A673 (cell line): ENCODE measurements around the gene PIF1. TPM values are rescaled to one million over a fixed set of nuclear protein-coding genes. Genes with fewer than 3 reads are reported as not detected.

Experiments used
- BruUV-seq: library from RNA; stranded (reverse); fragments of 400-500 nt; replicated peaks from 2 replicates; lab custom pipeline; 2021; lab: Mats Ljungman, UMichigan
- CTCF ChIA-PET: fragments of 300-600 bp; sonication (Branson Sonifier 250); formaldehyde crosslinking; loops from one replicate; lab custom pipeline; 2022; ENCODE audit warnings: antibody characterized with exemption; lab: Charles Lee
- POLR2A ChIA-PET: fragments of 300-600 bp; sonication (Branson Sonifier 250); formaldehyde crosslinking; loops from one replicate; lab custom pipeline; 2022; ENCODE audit warnings: antibody characterized with exemption; ENCODE audit not compliant: low non-redundant PET; lab: Charles Lee
- DNase-seq: peaks from one replicate; pipeline ENCODE4 v3.0.0-alpha.2; 2015; ENCODE audit warnings: low spot score
- H3K27ac ChIP-seq: fragments of 200-600 bp; sonication (generic); 2 replicates; pipeline ENCODE4 v1.5.1; 2016; ENCODE audit warnings: mixed run types, low read depth, mild to moderate bottlenecking, mixed read lengths, antibody characterized with exemption, low read length; ENCODE audit not compliant: poor library complexity, severe bottlenecking
- H3K27me3 ChIP-seq: fragments of 200-600 bp; sonication (generic); replicated peaks from 2 replicates; pipeline ENCODE4 v1.6.1; 2017; ENCODE audit warnings: mixed run types, low read depth, mild to moderate bottlenecking, mixed read lengths, antibody characterized with exemption, low read length; ENCODE audit not compliant: insufficient read depth, poor library complexity
- H3K36me3 ChIP-seq: fragments of 200-600 bp; sonication (generic); 2 replicates; pipeline ENCODE4 v1.6.1; 2016; ENCODE audit warnings: mixed run types, mild to moderate bottlenecking, mixed read lengths, antibody characterized with exemption, low read length; ENCODE audit not compliant: insufficient read depth, poor library complexity, severe bottlenecking
- H3K4me1 ChIP-seq: fragments of 200-600 bp; sonication (generic); 2 replicates; pipeline ENCODE4 v1.6.1; 2017; ENCODE audit warnings: mixed run types, mild to moderate bottlenecking, mixed read lengths, antibody characterized with exemption, low read length; ENCODE audit not compliant: insufficient read depth, poor library complexity, severe bottlenecking
- H3K4me3 ChIP-seq: fragments of 200-600 bp; sonication (generic); 2 replicates; pipeline ENCODE4 v1.5.1; 2016; ENCODE audit warnings: low read depth, mixed run types, mild to moderate bottlenecking, mixed read lengths, low read length; ENCODE audit not compliant: poor library complexity, severe bottlenecking
- H3K9me3 ChIP-seq: fragments of 200-600 bp; sonication (generic); 2 replicates; pipeline ENCODE4 v1.6.1; 2016; ENCODE audit warnings: mixed run types, low read depth, mild to moderate bottlenecking, mixed read lengths, antibody characterized with exemption, low read length; ENCODE audit not compliant: poor library complexity, severe bottlenecking
- EZH2 ChIP-seq: fragments of 200-600 bp; sonication (generic); IDR thresholded peaks from 2 replicates; pipeline ENCODE4 v1.6.1; 2017; ENCODE audit warnings: borderline replicate concordance, low read depth, mild to moderate bottlenecking, mixed read lengths, antibody characterized with exemption, low read length; ENCODE audit not compliant: poor library complexity, severe bottlenecking
- intact Hi-C: fragments of 100-400 bp; cut with micrococcal nuclease; formaldehyde crosslinking; loops from one replicate; pipeline ENCODE4 v1.10.0; 2022; ENCODE audit not compliant: unreplicated experiment
- total RNA-seq: library from RNA; stranded (reverse); gene quantifications from 2 replicates; pipeline ENCODE4 v1.2.3, GENCODE V29; 2021
- TF ChIP-seq, protein P1 (sequence below): fragments of 300-800, 200-600 bp; sonication (generic); conservative IDR thresholded peaks from 2 replicates; pipeline ENCODE4 v1.5.1; 2017; ENCODE audit warnings: low read depth, mild to moderate bottlenecking, antibody characterized with exemption, low read length, moderate library complexity, mixed read lengths

Gene PIF1
- total RNA-seq, 1 experiment from 2014 or later, result 65.7 TPM

DNA sequence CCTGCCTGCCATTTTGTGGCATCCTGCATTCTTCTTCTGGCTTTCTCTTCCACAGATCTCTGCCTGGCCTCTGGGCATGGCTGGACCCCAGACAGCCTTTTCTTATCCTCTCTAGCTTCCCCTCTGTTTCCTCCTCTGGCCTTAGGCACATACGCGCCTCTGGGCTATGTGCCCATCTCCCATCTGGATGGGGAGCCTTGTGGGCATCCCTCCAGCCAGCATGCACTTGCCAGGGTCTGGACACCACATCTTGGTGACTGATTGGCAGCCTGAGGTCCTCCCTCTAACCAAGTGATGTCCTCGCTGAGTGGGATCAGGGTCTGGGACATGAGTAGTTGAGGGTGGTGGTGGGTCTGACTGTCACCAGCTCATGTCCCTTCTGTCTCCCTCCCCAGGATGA, 29.1 kb upstream of the PIF1 start:
- DNase-seq, result no peak
- POLR2A ChIA-PET, result no interaction called here
- no peak for TF ChIP-seq EZH2
- TF ChIP-seq, protein P1, sequence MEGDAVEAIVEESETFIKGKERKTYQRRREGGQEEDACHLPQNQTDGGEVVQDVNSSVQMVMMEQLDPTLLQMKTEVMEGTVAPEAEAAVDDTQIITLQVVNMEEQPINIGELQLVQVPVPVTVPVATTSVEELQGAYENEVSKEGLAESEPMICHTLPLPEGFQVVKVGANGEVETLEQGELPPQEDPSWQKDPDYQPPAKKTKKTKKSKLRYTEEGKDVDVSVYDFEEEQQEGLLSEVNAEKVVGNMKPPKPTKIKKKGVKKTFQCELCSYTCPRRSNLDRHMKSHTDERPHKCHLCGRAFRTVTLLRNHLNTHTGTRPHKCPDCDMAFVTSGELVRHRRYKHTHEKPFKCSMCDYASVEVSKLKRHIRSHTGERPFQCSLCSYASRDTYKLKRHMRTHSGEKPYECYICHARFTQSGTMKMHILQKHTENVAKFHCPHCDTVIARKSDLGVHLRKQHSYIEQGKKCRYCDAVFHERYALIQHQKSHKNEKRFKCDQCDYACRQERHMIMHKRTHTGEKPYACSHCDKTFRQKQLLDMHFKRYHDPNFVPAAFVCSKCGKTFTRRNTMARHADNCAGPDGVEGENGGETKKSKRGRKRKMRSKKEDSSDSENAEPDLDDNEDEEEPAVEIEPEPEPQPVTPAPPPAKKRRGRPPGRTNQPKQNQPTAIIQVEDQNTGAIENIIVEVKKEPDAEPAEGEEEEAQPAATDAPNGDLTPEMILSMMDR, result no peak
- CTCF ChIA-PET, result no interaction called here
- H3K9me3 ChIP-seq, result no peaks in the 10 kb centered on the region
- H3K4me1 ChIP-seq, result peaks cover 7% of the 10 kb centered on the region
- no TSS peak for BruUV-seq
- H3K27me3 ChIP-seq, result no peaks in the 10 kb centered on the region
- H3K4me3 ChIP-seq, result no peak overlapping the region
- intact Hi-C loops, result no loop called here
- no peak overlapping the region for H3K27ac ChIP-seq
- H3K36me3 ChIP-seq, result no peaks in the 10 kb centered on the region

DNA sequence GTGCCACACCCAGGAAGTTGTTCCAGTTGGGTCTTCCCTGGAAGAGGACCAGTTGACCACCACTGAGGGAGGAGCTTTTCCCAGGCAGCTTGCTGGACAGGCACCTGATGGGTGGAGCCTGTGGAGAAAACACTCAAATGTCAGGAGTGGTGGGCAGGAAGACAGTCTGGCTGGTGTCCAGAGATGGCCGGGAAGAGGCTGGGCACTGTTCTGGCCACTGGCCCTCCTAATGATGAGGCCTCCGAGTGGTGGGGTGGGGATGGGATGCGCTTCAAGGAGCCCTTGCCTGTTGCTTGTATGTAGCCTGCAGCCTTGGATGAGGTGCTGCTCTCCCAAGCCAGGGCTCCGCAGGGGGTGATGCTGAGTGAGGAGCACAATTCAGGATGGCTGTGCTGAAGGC, 28.6 kb upstream of the PIF1 start:
- Histone ChIP-seq H3K4me1 (peaks cover 7% of the 10 kb centered on the region), H3K4me3 (no peak overlapping the region), H3K36me3 (no peaks in the 10 kb centered on the region), H3K27me3 (no peaks in the 10 kb centered on the region), H3K9me3 (no peaks in the 10 kb centered on the region), H3K27ac (no peak overlapping the region)
- ChIA-PET CTCF (no interaction called here), POLR2A (no interaction called here)
- intact Hi-C loops, result no loop called here
- TF ChIP-seq, protein P1, result no peak
- TF ChIP-seq EZH2, result no peak
- DNase-seq, result no peak
- no TSS peak for BruUV-seq

GRCh38 chr15:64851503-64851840, 26.0 kb upstream of the PIF1 start:
- BruUV-seq, result no TSS peak
- no peak for DNase-seq
- CTCF ChIA-PET, result no interaction called here
- H3K27me3 ChIP-seq, result no peaks in the 10 kb centered on the region
- H3K4me3 ChIP-seq, result no peak overlapping the region
- H3K27ac ChIP-seq, result peak overlapping the region; percentile 30
- no peaks in the 10 kb centered on the region for H3K9me3 ChIP-seq
- H3K36me3 ChIP-seq, result no peaks in the 10 kb centered on the region
- intact Hi-C loops, result no loop called here
- H3K4me1 ChIP-seq, result no peaks in the 10 kb centered on the region
- TF ChIP-seq, protein P1, result no peak
- TF ChIP-seq EZH2, result no peak
- POLR2A ChIA-PET, result no interaction called here
